Stimulated activated CD4-positive, alpha-beta T cell treated with anti-CD3 and anti-CD28 coated beads, TNF-alpha, amount 100 ng/mL, for 24 hours (primary cell): ENCODE measurements around the gene SYNE1.
"Not testable (repeated sequence)": the region's sequence is repeated elsewhere in the genome, so short reads cannot be mapped to it uniquely, and the experiment has no call there.

Source experiments
- DNase-seq, 3 experiments: peaks; one replicate each; pipeline ENCODE4 v3.0.0-alpha.2; 2020; ENCODE audit warnings: low read depth in 3 of 3

SYNE1 gene

GRCh38 chr6:152571089-152571488 lies 66.1 kb downstream of the SYNE1 start:
- DNase-seq = no peak

DNA sequence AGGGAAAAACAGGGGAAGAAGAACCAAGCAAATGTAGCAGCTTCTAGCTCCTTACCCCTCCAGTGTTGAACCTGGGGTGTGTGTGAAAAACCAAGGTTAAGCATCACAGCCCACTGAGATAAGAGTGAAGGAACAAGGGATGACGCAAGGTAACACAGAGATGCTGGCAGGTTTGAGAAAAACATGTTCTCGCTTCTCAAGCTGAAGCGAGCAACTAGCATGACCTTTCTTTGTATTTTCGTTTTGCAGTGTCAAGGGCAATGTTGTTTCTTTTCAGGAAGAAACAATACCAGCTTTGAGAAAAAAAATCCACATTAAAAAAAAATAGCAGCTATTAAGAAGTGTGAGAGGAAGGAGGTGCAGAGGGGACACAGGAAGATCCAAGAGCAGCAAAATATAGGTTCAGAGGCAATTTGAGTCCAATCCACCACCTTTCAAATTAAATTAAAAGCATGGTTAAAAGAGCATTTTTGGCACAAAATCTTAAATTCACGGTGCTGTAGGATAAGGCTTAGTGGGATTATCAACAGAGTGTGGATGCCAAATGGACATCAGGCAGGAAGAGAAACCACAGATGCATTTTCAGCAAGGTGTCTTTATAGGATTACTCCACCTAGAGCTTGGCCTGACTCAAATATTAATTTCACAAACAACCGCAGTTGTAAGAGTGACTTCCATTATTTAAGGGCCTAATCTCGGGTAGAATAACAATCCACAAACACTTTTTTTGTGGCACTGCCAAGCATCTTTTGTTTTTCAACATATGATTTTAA lies 70.9 kb downstream of the SYNE1 start:
- DNase-seq = no peak

- DNase-seq = no peak
Measured at GRCh38 chr6:152563177-152563576, 74.0 kb downstream of the SYNE1 start.

DNA sequence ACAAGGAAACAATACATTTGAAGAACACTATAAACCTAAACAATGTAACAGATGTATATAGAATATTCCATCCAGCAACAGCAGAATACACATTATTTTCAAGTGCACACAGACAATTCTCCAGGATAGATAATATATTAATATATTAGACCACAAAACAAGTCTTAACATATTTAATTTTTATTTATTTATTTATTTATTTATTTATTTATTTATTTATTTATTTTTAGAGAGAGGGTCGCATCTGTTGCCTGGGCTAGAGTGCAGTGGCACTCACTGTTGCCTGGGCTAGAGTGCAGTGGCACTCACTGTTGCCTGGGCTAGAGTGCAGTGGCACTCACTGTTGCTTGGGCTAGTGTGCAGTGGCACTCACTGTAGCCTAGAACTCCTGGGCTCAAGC lies 78.4 kb downstream of the SYNE1 start:
- not testable (repeated sequence) for DNase-seq

GRCh38 chr6:152557502-152557901 lies 79.7 kb downstream of the SYNE1 start:
- no peak for DNase-seq

GRCh38 chr6:152554851-152555250 lies 82.3 kb downstream of the SYNE1 start:
- no peak for DNase-seq

- DNase-seq = peak in 1 of 3 experiments; percentile 21
Measured at GRCh38 chr6:152552616-152553209, 84.4 kb downstream of the SYNE1 start.

GRCh38 chr6:152543519-152543918 lies 93.6 kb downstream of the SYNE1 start:
- no peak for DNase-seq

- no peak for DNase-seq
Measured at GRCh38 chr6:152540381-152540780, 96.8 kb downstream of the SYNE1 start.

DNA sequence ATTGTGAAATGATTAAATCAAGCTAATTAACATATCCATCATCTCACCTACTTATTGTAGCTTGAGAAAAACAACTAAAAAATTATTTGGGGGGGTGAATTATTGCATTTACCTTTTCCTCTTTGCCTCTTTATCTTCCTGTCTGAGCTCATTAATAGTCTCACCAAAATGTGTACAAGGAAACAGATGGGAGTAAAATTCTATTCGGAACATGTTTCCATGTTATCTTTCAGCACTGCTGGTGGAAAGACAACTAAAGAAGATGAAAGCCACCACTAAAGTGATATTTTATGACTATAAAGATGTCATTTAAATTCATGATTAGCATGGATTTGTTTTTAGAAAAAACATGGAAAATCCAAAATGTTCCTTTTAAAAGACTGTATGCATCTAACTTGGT lies 102.6 kb downstream of the SYNE1 start:
- no peak for DNase-seq

DNA sequence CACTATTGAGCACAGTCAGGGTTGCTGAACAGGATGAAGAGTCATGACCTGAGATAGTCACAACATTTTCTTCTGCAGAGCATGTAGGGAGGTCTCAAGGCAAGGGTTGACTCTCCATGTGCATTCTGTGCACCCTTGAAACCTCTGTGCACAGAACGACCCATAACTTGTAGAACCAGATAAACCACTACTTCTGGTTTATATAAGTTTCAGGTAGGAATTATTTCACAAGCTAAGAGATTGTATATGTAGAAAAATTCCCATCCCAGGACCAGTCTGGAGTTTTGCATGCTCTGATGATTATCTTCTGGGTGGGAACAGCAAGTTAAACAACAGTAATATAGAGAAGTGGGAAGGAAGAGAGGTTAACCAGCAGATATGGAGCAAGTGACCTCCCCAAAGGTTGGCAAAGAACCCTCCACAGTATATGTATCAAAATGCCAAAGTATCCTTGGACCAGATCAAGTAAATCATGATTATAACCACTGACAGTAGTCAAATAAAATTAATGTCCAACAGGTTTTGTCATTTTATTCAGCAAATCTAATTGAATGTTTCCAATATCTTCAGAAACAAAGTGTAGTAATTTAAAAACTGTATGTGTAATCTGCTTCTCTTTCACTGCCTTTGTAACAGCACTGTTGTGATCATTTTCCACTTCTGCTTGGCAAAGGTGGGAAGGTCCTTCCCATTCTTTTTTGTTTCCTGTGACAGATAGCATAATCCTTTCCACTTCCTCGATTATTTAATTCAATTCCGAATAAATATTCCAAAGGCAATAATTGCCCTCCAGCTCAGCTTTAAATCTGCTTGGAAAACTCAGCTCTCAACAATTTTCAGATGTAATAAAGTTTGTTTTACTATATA lies 104.4 kb downstream of the SYNE1 start:
- DNase-seq = no peak

DNA sequence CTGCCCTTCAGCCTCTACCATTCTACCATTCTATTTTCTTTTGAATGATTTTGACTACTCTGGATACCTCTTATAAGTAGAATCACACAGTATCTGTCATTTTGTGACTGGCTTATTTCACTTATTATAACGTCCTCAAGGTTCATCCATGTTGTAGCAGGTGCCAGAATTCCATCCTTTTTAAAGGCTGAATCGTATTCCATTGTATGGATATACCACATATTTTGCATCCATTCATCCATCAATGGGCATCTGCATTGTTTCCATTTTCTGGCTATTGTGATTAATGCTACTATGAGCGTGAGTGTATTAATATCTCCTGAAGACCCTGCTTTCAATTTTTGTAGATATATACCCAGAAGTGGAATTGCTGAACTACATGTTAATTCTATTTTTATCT lies 105.5 kb downstream of the SYNE1 start:
- no peak for DNase-seq

DNA sequence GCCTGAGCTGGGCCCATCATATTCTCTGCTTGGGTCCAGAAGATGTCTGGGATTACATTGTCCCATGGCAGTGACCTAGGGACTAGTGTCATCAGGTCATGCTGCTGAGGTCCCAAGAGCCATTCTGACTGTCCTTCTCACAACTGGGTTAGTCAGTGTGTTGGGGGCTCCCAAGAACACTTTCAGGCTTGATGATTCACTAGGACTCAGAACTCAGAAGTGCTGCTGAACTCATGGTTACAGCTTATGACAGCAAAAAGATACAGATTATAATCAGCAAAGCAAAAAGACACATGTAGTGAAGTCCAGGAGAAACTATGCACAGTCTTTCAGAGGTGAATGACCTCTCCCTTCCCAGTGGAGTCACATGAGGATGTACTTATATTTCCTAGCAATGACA lies 107.8 kb downstream of the SYNE1 start:
- DNase-seq = no peak

GRCh38 chr6:152514120-152514519 lies 123.0 kb downstream of the SYNE1 start:
- DNase-seq = not testable (repeated sequence)

GRCh38 chr6:152509916-152510315 lies 127.2 kb downstream of the SYNE1 start:
- no peak for DNase-seq

GRCh38 chr6:152508477-152508876 lies 128.7 kb downstream of the SYNE1 start:
- no peak for DNase-seq

GRCh38 chr6:152503546-152503945 lies 133.6 kb downstream of the SYNE1 start:
- no peak for DNase-seq

GRCh38 chr6:152502421-152503188 lies 134.6 kb downstream of the SYNE1 start:
- no peak for DNase-seq

DNA sequence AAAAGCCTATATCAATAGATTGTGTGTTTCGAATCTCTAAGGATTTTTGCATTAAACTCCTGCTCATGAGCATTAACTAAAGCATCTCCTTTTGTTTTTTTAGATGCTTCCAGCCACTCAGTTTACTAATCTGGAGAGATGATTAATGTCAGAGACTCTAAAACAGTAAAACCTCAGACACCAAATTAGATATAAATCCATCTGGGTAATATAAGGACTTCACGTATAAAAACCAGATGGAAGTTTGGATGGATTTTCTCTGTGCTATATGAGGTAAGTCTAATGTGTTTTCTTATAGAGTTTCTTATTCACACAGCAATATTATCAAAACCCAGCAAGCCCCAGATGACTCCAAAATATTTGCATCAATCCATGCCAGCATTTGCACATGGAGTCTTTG lies 137.2 kb downstream of the SYNE1 start:
- DNase-seq = no peak

GRCh38 chr6:152496731-152497130 lies 140.4 kb downstream of the SYNE1 start:
- no peak for DNase-seq

- DNase-seq = not testable (repeated sequence)
Measured at GRCh38 chr6:152495456-152495855, 141.7 kb downstream of the SYNE1 start.

DNA sequence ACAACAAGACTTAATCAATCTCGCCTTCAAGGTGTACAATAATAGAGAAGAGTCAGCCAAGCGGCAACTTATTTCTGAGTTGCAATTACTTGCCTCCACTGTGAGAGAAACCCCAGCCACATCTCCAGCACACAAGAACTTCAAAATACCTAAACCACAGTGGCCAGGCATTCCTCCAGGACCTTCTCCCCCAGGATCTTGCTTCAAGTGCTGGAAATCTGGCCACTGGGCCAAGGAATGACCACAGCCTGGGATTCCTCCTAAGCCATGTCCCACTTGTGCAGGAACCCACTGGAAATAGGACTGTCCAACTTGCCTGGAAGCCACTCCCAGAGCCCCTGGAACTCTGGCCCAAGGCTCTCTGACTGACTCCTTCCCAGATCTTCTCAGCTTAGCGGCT lies 144.9 kb downstream of the SYNE1 start:
- not testable (repeated sequence) for DNase-seq
